Measurements from ENCODE around the gene SLC47A1.
"Not testable (repeated sequence)": the region's sequence is repeated elsewhere in the genome, so short reads cannot be mapped to it uniquely, and the experiment has no call there.

SLC47A1 gene

GRCh38 chr17:19519388-19520291 is 14.0 kb upstream of the SLC47A1 start:
- not testable (repeated sequence) for DNase-seq (ENCODE audit: low read depth in 3 of 3, low spot score in 1 of 3)

DNA sequence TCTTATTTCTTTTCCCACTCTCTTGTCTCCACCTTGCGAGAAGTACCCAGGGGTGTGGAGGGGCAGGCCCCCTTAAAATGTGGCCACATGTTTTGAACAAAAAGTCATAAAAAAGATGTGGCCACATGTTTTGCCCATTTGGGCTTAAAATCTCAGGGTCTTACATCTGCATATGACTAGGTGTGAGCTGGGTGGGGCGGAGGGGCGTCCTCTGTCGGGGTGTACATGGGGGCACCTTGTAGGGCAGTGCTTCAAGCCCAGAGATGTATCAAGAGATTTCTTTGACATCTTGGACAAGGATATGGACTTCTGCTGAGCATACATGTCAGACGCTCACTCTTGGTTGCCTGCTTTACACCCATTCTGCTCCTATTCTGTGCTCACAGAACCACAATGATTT is 13.0 kb upstream of the SLC47A1 start:
- no peak for DNase-seq (ENCODE audit: low read depth in 3 of 3, low spot score in 1 of 3)

- no peak for DNase-seq (ENCODE audit: low read depth in 3 of 3, low spot score in 1 of 3)
These were observed 10.0 kb upstream of the SLC47A1 start for GRCh38 chr17:19523690-19524089.

- not testable (repeated sequence) for DNase-seq (ENCODE audit: low read depth in 3 of 3, low spot score in 1 of 3)
These were observed 6.7 kb upstream of the SLC47A1 start for GRCh38 chr17:19526950-19527349.

DNA sequence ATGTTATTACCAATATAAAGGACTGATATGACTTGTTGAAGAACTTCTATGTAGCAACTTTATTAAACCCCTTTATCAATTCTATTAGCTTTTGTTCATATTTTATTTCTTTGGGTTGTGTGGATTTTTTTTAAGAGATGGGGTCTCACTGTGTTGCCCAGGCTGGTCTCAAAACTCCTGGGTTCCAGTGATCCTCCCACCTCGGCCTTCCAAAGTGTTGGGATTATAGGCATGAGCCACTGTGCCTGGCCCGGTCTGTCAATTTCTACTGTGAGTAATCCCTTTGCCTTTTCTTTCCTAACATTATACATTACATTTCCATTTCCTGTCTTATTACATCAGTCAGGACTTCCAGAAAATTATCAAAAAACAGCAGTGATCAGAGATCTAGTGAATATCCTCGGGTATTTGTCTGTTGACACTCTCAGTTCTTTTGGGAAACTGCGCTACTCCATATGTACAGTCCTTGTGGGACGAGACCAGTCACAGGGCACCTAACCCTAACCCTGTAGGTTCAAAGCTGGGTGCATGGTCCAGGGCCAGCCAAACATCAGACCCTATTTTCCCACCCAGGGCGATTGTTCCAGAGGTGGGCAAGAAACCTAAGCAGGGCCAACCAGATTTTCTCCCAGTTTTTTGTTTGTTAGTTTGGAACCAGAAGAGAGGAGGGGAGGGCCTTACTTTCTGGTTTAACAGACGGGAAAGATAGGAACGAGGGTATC is 1.7 kb upstream of the SLC47A1 start:
- no peak for DNase-seq (ENCODE audit: low read depth in 3 of 3, low spot score in 1 of 3)

- DNase-seq (ENCODE audit: low read depth in 3 of 3, low spot score in 1 of 3), result no peak
These were observed 477 bp upstream of the SLC47A1 start for GRCh38 chr17:19533036-19533717.

- DNase-seq (ENCODE audit: low read depth in 3 of 3, low spot score in 1 of 3), result no peak
These were observed 1.0 kb downstream of the SLC47A1 start for GRCh38 chr17:19534562-19535149.

GRCh38 chr17:19537111-19537510 is 3.5 kb downstream of the SLC47A1 start:
- DNase-seq (ENCODE audit: low read depth in 3 of 3, low spot score in 1 of 3), result no peak

- DNase-seq (ENCODE audit: low read depth in 3 of 3, low spot score in 1 of 3), result no peak
These were observed 4.7 kb downstream of the SLC47A1 start for GRCh38 chr17:19538095-19539039.

DNA sequence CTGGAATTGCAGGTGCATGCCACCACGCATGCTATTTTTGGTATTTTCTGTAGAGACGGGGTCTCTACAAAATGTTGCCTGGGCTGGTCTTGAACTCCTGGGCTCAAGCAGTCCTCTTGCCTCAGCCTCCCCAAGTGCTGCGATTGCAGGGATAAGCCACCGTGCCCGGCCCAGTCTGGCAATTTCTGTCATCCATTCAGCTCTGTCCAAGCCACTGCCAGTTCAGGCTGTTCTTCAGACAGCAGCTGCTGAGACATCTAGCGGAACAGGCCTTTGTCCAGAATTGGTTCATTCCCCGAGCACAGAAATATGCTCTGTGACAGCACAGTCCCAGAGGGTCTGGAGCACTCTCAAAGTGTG is 5.4 kb downstream of the SLC47A1 start:
- no peak for DNase-seq (ENCODE audit: low read depth in 3 of 3, low spot score in 1 of 3)

GRCh38 chr17:19539841-19540311 is 6.2 kb downstream of the SLC47A1 start:
- DNase-seq (ENCODE audit: low read depth in 3 of 3, low spot score in 1 of 3), result no peak

GRCh38 chr17:19540706-19541370 is 7.2 kb downstream of the SLC47A1 start:
- no peak for DNase-seq (ENCODE audit: low read depth in 3 of 3, low spot score in 1 of 3)

- no peak for DNase-seq (ENCODE audit: low read depth in 3 of 3, low spot score in 1 of 3)
These were observed 7.8 kb downstream of the SLC47A1 start for GRCh38 chr17:19541445-19541844.

DNA sequence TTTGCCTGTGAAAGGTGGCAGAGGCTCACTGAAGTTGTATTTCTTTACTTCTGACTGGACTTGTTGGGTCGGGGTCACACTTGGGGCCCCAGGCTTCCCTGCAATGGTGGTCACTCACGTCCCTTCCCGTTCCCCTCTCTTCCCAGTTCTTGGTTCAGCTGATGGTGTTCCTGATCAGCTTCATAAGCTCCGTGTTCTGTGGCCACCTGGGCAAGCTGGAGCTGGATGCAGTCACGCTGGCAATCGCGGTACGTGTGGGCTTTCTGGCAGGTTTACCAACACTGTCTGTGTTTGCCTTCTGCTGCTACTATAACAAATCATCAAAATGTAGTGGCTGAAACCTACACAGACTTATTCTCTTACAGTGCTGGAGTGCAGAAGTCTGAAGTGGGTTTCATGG is 8.6 kb downstream of the SLC47A1 start:
- DNase-seq (ENCODE audit: low read depth in 3 of 3, low spot score in 1 of 3), result no peak

- no peak for DNase-seq (ENCODE audit: low read depth in 3 of 3, low spot score in 1 of 3)
These were observed 10.7 kb downstream of the SLC47A1 start for GRCh38 chr17:19544366-19544765.

- no peak for DNase-seq (ENCODE audit: low read depth in 3 of 3, low spot score in 1 of 3)
These were observed 12.8 kb downstream of the SLC47A1 start for GRCh38 chr17:19546289-19547065.

GRCh38 chr17:19549746-19550623 is 16.3 kb downstream of the SLC47A1 start:
- no peak for DNase-seq (ENCODE audit: low read depth in 3 of 3, low spot score in 1 of 3)

DNA sequence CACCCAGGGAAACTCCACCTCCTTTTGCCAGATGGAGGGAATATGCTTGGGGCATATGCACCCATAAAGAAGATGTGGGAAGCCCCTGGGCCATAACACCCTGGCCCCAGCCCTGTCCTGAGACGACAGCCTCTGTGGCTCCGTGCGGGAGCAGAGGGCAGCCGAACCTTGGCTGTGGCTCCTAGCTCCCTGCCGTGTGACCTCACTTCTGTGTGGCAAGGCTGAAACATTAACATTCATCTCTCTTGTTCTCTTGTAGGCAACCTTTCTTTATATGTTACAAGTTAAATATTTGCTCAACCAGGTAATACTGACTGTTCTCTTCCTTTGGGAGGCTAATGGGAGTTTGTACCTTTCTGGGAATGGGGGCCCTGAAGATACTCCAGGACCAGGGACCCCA is 17.5 kb downstream of the SLC47A1 start:
- no peak for DNase-seq (ENCODE audit: low read depth in 3 of 3, low spot score in 1 of 3)
